Right atrium auricular region (tissue), 2 donors: ENCODE results near the gene NAXE. TPM values are rescaled to one million over a fixed set of nuclear protein-coding genes. Genes with fewer than 3 reads are reported as not detected.
A peak's percentile ranks its signal among the peaks of the same experiment; 100 is the strongest.

Experiments used
- DNase-seq: peaks from one replicate; pipeline ENCODE4 v3.0.0-alpha.2; 2019; ENCODE audit warnings: low spot score
- H3K27ac ChIP-seq, 2 donors: fragments of 200-600 bp; sonication (generic); 1 replicate in 1 of 2; 2 replicates in 1 of 2; pipeline ENCODE4 v1.5.1; 2016 to 2019
- H3K27me3 ChIP-seq, 2 donors: fragments of 200-600 bp; sonication (generic); one replicate each; pipeline versions ENCODE4 v1.5.1 to v1.6.0; 2017 to 2019
- H3K36me3 ChIP-seq: fragments of 200-600 bp; sonication (generic); one replicate; pipeline ENCODE4 v1.5.1; 2016
- H3K4me1 ChIP-seq, 2 donors: fragments of 200-600 bp; sonication (generic); one replicate each; pipeline versions ENCODE4 v1.5.1 to v1.6.0; 2017 to 2019
- H3K4me3 ChIP-seq, 2 donors: fragments of 200-600 bp; sonication (generic); 1 replicate in 1 of 2; 2 replicates in 1 of 2; pipeline ENCODE4 v1.5.1; 2017 to 2019; ENCODE audit warnings: mild to moderate bottlenecking in 1 of 2, moderate library complexity in 1 of 2
- H3K9me3 ChIP-seq, 2 donors: fragments of 200-600 bp; sonication (generic); one replicate each; pipeline ENCODE4 v1.5.1; 2019
- CTCF ChIP-seq, 2 donors: fragments of 200-600 bp; sonication (generic); IDR thresholded peaks; one replicate each; pipeline ENCODE4 v1.5.1; 2019; ENCODE audit warnings: antibody characterized with exemption in 2 of 2
- total RNA-seq, 2 donors: library from RNA; depleted of rRNA; stranded (reverse); fragments of >200 nt; gene quantifications; one replicate each; pipeline ENCODE4 v1.1.0, GENCODE V29; 2016

The NAXE gene
- total RNA-seq: 10 to 100 TPM; 85.3 to 96.3 TPM

GRCh38 chr1:156591432-156592157 is at the start of gene NAXE:
Gene NAXE (plus strand): TSS chr1:156591776. CDS start chr1:156591805, 29 bp downstream.
- no peaks in the 10 kb centered on the region for H3K9me3 ChIP-seq
- no peaks in the 10 kb centered on the region for H3K27me3 ChIP-seq
- DNase-seq: peak; percentile 60
- H3K27ac ChIP-seq: peak within 1 kb of the TSS; percentile 84 to 86
- peak within 1 kb of the TSS; percentile 55 to 71 for H3K4me3 ChIP-seq
- no peak for TF ChIP-seq CTCF (IDR thresholded peaks at IDR 0.05)
- peaks cover 27% of the 10 kb centered on the region for H3K36me3 ChIP-seq
- peaks cover 0 to 14% of the 10 kb centered on the region in 2 donors for H3K4me1 ChIP-seq

DNA sequence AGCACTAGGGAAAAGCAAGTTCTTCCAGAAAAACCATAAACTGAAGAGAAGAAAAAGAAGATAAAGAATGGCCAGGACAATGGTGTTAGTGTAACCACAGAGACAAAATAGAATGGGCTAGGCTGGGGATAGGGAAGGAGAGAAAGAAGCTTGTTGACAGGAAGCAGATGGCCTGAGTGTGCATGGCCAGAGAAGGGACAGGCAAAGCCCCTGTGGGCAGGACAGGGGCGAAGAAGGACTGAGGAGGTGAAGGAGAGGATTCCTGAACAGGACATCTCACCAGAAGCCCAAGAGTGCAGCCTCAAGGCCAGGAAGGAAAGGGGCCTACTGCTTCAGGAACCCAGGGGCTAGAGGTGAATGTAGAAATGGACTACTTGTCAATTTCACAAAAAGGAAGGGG is 48.5 kb upstream of the NAXE start:
- Histone ChIP-seq H3K36me3 (no peaks in the 10 kb centered on the region), H3K27me3 (no peaks in the 10 kb centered on the region), H3K4me3 (no peak overlapping the region), H3K9me3 (no peaks in the 10 kb centered on the region), H3K4me1 (peaks cover 0 to 7% of the 10 kb centered on the region in 2 donors), H3K27ac (no peak overlapping the region)
- TF ChIP-seq CTCF (IDR thresholded peaks at IDR 0.05): no peak
- no peak for DNase-seq

DNA sequence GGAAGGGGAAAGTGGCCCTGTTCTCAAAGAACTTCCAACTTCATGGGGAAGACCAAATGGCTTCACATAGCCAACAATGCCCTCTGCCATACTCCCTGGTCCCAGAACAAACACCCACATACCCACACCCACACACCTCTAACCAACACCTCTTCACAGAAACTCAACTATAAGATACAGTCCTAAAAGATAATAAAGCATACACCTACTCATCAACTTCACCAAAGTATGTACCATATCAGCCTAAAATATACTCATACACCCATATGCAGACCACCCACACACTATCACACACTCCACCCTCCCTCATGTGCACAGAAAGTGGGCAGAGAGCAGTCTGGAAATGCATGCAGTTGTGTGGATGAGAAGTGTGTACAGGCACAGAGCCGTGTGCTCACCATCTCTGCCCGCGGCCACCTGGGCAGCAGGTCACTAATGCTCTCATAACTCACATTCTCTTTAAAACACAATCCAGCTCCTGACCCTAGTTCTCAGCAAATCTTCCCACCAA is 46.9 kb upstream of the NAXE start:
- Histone ChIP-seq H3K4me1 (peaks cover 0 to 7% of the 10 kb centered on the region in 2 donors), H3K27ac (no peak overlapping the region)

GRCh38 chr1:156546267-156546666 is 45.3 kb upstream of the NAXE start:
- no peak for DNase-seq
- Histone ChIP-seq H3K4me1 (peaks cover 0 to 7% of the 10 kb centered on the region in 2 donors), H3K9me3 (no peaks in the 10 kb centered on the region), H3K36me3 (no peaks in the 10 kb centered on the region), H3K27me3 (no peaks in the 10 kb centered on the region), H3K4me3 (no peak overlapping the region), H3K27ac (no peak overlapping the region)
- no peak for TF ChIP-seq CTCF (IDR thresholded peaks at IDR 0.05)

More for the DNA sequence above, 46.9 kb upstream of the NAXE start:
- Histone ChIP-seq H3K36me3 (no peaks in the 10 kb centered on the region), H3K27me3 (no peaks in the 10 kb centered on the region), H3K4me3 (no peak overlapping the region), H3K9me3 (no peaks in the 10 kb centered on the region)
- no peak for TF ChIP-seq CTCF (IDR thresholded peaks at IDR 0.05)
- DNase-seq: no peak

GRCh38 chr1:156547434-156547833 is 44.1 kb upstream of the NAXE start:
- Histone ChIP-seq H3K27me3 (no peaks in the 10 kb centered on the region), H3K36me3 (no peaks in the 10 kb centered on the region), H3K27ac (no peak overlapping the region), H3K4me3 (no peak overlapping the region), H3K9me3 (no peaks in the 10 kb centered on the region), H3K4me1 (peaks cover 0 to 7% of the 10 kb centered on the region in 2 donors)
- no peak for DNase-seq
- no peak for TF ChIP-seq CTCF (IDR thresholded peaks at IDR 0.05)
